SU-DHL-6 (cell line): Measurements from ENCODE around the gene NTNG1.

ENCODE experiments used
- EZH2phosphoT487 ChIP-seq: fragments of 200-600 bp; sonication (generic), shearing (Covaris generic); conservative IDR thresholded peaks from 2 replicates; pipeline ENCODE4 v1.6.1; 2018; ENCODE audit warnings: mild to moderate bottlenecking, antibody characterized with exemption, low read length, moderate library complexity, mixed read lengths
- TF ChIP-seq, protein P1 (sequence below): fragments of 200-600 bp; sonication (generic); IDR thresholded peaks from one replicate; pipeline ENCODE4 v1.5.1; 2017; ENCODE audit warnings: antibody characterized with exemption, mild to moderate bottlenecking, low read length, moderate library complexity; ENCODE audit not compliant: insufficient read depth, poor library complexity, severe bottlenecking

DNA sequence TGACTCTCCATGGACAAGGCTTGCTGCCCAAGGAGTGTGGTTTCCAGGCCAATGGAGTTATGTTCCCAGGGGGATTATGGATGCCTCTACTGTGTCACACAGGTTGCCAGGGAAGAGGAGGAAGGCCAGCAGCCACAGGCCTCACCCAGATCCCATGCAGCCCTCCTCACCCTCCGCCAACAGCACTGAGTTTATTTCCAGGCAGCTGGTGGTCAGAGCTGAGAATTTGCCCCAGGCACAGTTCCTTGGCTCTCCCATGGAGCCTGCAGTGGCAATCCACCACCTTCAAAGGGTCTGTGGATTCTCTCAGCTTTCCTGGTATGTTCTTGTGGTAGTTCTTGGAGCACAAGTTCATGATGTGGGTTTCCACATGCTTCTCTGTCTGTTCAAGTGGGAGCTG, 79.2 kb downstream of the NTNG1 start:
- TF ChIP-seq, protein P1, sequence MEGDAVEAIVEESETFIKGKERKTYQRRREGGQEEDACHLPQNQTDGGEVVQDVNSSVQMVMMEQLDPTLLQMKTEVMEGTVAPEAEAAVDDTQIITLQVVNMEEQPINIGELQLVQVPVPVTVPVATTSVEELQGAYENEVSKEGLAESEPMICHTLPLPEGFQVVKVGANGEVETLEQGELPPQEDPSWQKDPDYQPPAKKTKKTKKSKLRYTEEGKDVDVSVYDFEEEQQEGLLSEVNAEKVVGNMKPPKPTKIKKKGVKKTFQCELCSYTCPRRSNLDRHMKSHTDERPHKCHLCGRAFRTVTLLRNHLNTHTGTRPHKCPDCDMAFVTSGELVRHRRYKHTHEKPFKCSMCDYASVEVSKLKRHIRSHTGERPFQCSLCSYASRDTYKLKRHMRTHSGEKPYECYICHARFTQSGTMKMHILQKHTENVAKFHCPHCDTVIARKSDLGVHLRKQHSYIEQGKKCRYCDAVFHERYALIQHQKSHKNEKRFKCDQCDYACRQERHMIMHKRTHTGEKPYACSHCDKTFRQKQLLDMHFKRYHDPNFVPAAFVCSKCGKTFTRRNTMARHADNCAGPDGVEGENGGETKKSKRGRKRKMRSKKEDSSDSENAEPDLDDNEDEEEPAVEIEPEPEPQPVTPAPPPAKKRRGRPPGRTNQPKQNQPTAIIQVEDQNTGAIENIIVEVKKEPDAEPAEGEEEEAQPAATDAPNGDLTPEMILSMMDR, result no peak
- no peak for TF ChIP-seq EZH2phosphoT487
